GM04504 (cell line): Measurements from ENCODE around the gene FDCSP.
"Not testable (repeated sequence)": the region's sequence is repeated elsewhere in the genome, so short reads cannot be mapped to it uniquely, and the experiment has no call there.

Experiments
- DNase-seq: peaks from one replicate; pipeline ENCODE4 v3.0.0-alpha.2; 2012; ENCODE audit warnings: low read depth

Gene FDCSP

GRCh38 chr4:70225824-70226223, at the start of gene FDCSP:
FDCSP (plus strand) TSS chr4:70226124; CDS start chr4:70231195, 5,071 bp downstream.
- no peak for DNase-seq

DNA sequence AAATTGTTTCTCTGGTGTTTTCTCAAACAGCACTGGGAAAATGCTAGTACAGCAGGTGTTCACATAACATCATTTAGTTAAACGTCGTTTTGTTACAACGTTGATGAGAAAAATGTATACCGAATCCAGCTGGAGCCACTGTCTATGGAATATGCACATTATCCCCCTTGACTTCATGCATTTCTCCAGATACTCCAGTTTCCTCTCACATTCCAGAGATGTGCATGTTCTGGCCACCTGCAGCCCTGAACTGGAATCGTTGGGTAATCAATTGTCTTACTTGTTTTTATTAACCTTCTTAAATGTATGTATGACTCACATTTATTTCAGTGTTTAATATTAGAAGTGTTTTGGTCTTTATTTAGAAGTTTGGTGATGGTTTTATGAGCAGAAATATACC, 48.8 kb upstream of the FDCSP start:
- DNase-seq = no peak

- DNase-seq = no peak
Observed at GRCh38 chr4:70178075-70178660, 47.8 kb upstream of the FDCSP start.

DNA sequence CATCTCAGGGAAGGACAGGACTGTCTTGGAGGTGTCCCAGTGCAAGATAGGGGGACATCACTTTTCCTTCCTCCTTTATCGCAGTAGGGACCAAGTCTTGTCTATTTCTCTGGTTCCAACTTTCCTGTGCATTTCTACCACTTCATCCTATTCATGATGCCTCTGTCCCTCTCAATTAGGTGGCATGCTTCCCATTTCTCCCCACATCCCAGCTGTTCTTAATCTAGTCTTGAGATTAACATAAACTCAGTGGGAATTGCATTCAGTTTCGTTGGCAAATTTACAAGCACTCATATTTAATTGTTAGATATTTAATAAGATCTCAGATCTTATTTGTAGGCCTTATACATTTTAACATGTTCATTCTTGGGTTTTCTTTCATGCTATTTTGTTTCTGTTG, 46.1 kb upstream of the FDCSP start:
- no peak for DNase-seq

- DNase-seq = no peak
Observed at GRCh38 chr4:70181864-70182263, 44.1 kb upstream of the FDCSP start.

DNA sequence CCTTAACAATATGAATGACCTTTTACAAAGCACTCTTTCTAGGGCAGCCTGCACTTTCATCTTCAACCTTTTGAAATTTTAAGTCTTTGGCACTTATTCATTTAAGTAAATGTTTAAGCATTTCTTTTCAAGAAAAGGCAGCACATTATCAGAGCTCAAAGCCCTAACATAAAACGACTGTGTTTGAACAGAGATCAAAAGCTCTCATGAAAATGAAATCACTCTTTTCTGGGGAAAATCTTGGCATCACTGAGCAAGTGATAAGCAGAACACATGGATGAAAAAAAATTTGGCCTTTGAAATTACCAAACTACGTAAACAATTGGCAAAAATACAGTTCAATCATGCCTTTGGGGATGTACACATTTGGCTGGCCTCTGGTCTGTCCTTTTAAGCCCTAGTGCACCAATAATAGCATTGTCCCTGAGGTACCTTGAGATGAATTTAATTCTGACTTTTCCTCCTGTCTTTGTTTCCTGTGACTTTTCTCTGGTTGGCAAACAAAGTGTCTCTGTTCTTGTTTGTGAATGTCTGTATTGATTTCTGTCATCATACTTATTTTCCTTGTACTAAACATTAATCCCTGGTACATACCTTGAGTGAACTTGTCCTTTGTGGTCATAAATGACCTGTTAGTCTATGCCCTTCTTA, 43.3 kb upstream of the FDCSP start:
- no peak for DNase-seq

DNA sequence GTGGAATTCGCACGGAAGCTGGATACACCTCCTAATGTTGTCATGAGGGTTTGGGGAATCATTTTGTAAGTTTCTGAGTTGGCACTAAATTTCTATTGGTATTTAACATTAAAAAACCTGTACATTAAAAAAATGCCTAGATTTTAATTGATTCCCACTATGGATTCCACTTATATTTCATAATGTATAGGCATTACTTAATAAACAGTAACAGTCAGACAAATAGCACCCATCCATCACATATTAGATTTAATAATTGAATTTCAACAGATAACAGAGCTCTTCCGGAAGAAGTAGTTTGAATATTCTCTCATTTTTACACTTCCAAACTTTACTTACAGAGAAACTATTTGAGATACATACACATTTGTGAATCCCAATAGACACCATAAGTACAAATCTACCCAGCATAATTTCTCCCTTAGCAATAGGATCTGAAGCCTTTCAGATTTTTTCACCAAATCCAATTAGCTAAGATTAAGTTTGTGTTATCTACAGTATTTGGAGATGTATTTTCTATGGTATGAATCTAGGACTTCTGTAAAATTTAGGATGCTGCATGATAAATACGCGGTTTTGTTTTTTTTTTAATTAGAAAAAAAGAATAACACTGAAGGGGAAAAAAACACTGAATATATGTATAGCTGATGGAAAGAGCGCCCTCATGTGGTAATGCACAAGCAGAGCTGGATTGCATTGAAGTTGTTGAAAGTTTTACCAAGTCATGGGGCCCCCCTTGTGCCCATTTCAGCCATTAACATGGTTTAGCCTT, 42.6 kb upstream of the FDCSP start:
- DNase-seq = peak; percentile 1

DNA sequence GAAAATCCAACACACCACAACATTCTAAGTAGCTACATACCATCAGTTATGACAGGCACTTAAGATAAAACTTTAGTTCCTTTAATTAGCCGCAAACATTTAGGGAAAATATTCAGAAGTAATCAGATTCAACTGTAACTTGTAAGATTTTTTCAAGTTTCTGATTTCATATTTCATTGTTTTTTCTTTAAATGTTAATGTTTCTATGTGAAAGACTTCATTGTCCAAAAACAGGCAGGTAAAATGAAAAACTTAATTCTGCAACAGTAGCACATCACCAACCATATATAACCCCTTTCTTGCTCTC, 42.0 kb upstream of the FDCSP start:
- no peak for DNase-seq

- no peak for DNase-seq
Observed at GRCh38 chr4:70187216-70187615, 38.7 kb upstream of the FDCSP start.

- DNase-seq = no peak
Observed at GRCh38 chr4:70190579-70190978, 35.3 kb upstream of the FDCSP start.

GRCh38 chr4:70191647-70192046, 34.3 kb upstream of the FDCSP start:
- no peak for DNase-seq

GRCh38 chr4:70192895-70193294, 33.0 kb upstream of the FDCSP start:
- no peak for DNase-seq

- no peak for DNase-seq
Observed at GRCh38 chr4:70195425-70195824, 30.5 kb upstream of the FDCSP start, which contains the start of gene ODAM. ODAM (plus strand) TSS chr4:70195725; CDS start chr4:70196544, 819 bp downstream.

GRCh38 chr4:70196857-70197256, 29.1 kb upstream of the FDCSP start:
- DNase-seq = no peak

GRCh38 chr4:70197842-70198241, 28.1 kb upstream of the FDCSP start:
- no peak for DNase-seq

- no peak for DNase-seq
Observed at GRCh38 chr4:70203601-70204000, 22.3 kb upstream of the FDCSP start.

- DNase-seq = not testable (repeated sequence)
Observed at GRCh38 chr4:70212752-70213151, 13.2 kb upstream of the FDCSP start.

DNA sequence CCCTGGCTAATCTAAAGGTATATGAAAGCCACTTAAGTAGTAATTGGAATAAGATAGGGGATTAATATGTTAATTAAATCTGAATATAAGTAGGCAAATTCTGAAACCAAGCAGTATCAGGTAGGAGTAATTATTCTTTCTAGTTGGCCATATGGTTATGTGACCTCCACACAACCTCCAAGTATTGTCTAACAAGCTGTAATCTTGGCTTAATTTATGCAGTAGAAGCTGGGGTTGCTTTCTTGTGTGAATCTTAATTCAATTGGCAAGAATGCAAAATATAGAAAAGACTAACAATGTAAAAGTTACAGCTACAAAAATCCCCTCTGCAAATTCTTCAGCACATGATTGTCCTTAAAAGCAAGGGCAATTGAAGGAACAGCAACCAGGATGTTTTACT, 9.8 kb upstream of the FDCSP start:
- not testable (repeated sequence) for DNase-seq

DNA sequence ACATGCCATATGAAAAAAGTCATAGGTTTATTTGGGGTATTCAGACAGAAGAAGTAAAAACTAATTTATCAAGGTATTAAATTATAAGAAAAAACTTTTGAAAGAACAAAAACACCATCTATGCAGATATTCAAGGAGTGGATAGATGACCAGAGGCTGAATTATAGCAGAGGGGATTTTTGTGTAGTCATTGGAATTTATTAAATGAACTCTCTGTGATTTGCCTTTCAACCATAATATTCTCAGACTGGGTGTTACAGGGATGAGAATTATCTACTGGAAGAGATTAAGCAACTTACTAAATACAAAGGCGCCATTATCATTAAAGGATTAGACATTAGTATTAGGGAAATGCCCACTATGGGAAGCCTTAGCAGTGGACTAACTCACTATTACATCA, 9.4 kb upstream of the FDCSP start:
- DNase-seq = not testable (repeated sequence)

- not testable (repeated sequence) for DNase-seq
Observed at GRCh38 chr4:70221389-70221788, 4.5 kb upstream of the FDCSP start.

DNA sequence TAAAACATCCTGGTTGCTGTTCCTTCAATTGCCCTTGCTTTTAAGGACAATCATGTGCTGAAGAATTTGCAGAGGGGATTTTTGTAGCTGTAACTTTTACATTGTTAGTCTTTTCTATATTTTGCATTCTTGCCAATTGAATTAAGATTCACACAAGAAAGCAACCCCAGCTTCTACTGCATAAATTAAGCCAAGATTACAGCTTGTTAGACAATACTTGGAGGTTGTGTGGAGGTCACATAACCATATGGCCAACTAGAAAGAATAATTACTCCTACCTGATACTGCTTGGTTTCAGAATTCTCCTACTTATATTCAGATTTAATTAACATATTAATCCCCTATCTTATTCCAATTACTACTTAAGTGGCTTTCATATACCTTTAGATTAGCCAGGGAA, 4.1 kb upstream of the FDCSP start:
- not testable (repeated sequence) for DNase-seq

DNA sequence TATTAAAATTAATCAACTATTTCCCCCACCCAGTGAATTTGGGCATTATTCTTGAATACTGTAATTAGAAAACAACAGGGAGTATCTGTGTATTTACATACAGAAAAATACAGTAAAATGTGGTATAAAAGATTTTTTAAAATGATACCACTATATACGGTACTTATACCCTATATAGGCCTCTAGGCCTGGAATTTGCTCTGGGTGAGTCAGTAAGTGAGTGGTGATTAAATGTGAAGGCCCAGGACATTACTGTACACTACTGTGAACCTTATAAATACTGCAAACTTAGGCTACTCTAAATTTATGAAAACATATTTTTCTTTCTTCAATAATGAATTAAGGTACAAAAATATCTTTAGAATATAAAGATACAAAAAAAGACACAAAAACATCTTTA, 10.2 kb downstream of the FDCSP start:
- DNase-seq = no peak

DNA sequence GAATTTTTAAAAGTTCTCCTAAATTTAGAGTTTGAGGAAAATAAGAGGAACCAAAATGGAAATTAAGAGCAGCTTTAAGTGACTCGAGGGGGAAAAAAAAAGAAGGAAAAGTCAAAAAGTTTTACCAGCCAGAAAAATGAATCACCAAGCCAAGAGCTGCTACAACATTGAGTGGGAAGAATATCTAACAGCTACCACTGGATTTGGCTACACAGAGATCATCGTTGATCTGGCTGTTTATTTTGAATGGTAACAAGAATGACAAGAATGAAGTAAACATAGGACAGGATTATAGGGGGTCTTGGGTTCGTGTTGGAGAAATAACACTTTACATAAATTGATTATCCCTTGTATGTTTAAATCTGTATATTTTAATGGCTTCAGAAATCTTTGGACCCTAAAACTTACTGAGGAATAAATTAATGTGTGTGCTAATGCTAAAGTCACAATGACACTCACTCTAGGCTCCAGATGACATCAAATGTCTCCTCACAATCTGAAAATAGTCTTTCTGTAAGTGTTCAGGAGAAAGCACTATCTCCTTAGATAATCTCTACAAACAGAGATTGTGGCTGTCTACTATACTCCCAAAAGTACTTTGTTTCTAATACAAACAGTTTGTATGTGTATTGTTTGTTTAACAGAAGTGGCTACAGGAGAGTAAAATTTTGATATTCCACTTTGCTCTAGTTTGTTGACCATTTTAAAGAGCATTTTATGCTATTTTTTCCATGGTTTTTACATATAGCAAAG, 13.4 kb downstream of the FDCSP start:
- no peak for DNase-seq
